Stimulated activated CD8-positive, alpha-beta memory T cell treated with anti-CD3 and anti-CD28 coated beads, Interleukin-4, amount 100 ng/mL, for 1 hour (primary cell): ENCODE measurements around the gene RNF43.

Experiments
- DNase-seq, 2 donors: peaks; one replicate each; pipeline ENCODE4 v3.0.0-alpha.2; 2020; ENCODE audit warnings: low read depth in 2 of 2, low spot score in 1 of 2

Gene RNF43

DNA sequence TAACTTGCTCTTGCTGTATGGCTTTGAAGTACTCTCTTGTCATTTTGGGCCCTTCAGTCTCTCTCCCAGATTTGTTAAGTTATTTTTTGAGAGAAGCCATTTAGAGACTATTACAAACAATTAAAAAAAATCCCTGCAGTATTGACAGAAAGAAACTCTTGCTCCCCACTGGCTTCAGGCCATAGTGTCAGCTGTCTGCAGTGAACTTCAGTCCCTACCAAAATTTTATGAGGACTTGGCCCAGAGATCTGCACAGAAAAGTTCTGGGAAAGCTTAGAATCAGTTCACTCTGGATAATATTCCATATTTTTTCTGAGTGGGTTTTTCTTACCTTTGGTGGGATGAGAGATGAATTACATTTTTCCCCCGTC is 34.5 kb downstream of the RNF43 start:
- no peak for DNase-seq

DNA sequence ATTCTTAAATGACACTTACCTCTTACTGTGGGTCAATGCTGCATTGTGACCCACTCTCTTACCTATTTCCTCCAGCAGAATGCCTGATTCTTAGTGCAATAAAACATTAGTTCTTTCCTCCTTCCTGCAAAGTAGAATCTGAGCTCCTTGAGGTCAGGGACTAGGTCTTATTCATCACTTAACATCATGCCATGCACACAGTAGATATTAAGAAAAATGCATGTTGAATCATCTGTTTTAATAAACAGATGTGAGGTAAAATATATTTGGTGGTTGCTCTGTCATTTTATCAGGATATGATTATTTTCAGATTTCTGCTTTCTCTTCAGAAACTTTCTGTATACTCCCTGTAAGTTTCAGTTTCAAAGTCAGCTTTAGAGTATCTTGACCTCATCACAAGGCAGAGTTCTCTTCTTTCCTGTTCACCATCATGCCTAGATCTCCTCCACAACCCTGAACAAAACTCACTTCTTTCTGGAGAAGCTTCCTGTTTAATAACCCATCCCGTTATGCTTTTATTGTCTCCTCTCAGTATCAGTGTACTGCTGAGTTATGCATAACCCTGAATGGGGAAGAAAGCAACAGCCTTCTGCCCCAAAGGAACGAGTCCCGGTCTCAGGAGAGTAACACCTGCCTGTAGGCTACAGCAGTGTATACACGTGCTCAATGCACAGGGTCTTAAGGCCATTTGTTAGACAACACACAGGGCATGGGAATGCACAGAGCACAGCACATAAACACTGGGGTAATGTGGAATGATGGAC is 35.0 kb downstream of the RNF43 start:
- no peak for DNase-seq

DNA sequence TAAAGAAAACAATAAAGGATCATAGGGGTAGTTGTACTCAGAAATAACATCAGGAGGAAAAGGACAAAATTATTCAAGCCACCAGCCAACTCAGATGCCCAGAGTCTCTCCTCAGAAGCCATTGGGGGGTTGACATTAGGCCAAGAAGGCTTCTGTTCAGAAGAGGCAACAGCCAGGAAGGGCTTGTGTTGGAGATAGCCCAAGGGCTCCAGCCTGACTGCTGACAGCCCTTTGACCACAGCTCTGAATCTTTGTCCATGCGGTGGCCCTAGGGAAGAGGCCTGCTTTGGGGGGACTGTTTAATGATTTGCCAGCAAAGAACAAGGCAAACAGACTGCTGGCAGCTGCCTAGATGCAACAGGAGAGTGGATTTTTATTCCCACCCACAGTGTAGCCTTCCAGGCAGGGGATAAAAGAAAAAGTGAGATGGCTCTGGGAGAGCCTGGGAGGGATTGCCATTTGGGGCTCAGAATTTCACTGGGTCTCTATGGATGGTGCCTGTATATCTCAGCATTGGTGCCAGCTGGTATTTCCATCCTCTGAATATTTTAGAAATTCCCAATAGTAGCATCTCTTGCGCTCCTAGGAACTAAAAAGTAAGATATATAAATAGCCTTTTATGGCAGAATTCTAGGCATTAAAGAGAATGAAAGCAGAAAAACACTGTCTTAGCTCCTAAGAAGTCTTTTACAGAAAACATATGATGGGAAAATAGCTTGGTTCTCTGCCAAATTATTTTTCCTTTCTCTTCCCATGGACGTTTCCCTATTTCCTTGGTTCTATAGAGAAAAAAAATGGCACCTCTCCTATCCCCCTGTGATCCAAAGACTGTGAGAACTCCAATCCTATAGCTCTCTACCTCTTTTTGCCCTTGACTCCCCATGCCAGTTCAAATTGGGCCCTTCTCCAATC is 36.0 kb downstream of the RNF43 start:
- DNase-seq, result no peak

DNA sequence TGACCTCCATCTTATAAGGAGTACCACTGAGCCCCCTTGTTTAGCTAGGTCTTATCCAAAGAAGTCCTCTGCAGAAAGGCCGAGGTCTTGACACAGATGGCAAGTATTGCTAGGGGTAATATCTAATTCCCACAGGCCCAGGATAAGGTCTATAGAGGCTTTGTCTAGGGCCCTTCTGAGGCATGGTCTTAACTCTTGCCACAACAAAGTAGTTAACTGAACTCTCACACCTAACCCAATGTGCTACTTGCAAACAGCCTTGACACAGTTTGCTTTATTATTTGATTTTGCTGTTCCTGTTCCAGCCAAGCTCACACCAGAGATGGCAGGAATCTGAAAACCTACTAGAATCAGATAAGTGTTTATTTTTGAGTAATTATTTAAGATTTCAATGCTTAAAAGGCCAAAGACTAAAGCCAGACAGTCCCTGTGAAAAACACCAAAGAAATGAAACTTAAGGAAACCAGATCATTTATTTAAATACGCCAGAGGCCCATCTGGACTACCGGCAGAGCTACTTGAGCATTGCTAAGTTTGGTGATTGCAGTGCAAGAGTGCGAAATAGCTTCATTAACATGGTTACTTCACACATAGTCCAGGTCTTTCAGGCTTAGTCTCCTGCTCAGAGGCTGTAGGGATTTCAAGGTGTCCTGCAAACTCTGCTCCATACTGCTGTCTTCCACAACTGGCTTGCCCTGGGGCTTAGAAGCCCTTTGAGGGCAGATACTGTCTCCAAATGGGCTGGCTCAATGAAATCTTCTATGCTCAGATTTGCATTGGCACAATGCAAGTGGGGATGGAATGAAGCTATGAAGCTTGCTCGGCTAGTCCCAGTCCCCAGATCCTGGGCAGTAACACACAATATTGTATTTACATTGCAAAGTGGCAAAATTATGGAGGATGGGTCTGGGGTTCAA is 36.9 kb downstream of the RNF43 start:
- DNase-seq, result no peak

DNA sequence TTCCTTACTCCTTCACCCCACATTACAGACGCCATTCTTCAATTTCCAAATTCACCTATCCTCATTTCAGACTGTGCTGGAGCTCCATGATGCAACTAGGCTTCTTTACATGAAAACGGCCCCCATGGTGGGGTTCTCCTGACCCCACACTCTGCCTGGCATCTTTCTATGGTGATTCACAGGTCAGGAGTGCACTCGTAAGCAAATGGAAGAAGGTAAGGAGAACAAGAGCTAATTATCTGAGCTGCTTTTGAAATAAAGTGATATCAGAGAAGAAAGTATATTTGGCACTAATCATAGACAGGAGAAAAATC is 37.9 kb downstream of the RNF43 start:
- no peak for DNase-seq

DNA sequence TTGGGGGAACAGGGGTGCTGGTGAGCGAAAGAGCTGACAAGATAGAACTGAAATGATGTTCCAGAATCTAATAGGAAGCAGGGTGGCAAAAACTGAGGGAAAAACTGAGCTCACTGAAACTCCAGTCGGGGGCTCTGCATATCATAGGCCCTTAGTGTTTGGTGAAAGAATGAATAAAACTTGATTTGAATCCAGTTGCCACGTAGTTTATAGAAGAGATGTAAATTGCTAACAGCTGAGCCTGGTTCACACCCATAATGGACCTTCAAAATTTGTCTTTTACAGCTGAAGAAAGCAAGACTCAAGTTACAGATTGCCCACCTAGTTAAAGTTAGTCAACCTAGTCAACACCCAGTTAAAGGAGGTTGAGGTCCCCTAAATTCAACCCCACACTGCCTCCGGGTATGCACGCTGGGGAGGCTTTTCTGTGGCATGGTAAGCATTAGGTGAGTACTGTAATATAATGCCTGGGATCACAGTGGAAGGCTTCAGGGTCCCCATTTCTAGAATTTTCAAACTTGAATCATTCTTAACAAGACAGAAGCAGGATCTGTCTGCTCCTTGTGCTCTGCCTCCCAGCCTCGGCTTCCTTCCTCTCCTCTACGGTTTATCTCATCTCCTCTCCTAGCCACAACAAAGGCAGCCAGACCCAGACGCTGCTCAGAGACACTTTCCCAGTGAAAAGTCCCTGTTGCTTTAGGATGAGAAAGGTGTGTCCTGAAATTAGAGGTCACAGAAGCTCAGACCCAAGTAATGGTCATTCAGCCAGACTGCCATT is 38.4 kb downstream of the RNF43 start:
- DNase-seq, result no peak

DNA sequence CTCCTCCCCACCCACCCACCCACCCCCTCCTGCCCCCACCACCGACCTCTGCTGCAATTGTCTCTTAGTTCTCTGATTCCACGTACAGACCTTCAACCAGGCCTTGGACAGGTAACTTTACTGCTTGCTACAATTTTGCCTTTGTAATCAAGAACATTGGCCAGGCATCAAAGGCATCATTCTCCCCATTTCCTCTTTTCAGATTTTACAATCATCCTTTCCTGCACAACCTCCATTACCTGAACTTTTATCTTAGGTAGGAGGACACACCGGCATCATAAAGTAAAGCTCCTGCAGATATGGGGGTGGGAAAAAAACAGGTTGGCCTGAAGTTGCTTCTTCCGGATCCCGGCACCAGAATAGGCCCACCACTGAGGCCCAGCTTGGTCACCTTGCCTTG is 39.7 kb downstream of the RNF43 start:
- no peak for DNase-seq

DNA sequence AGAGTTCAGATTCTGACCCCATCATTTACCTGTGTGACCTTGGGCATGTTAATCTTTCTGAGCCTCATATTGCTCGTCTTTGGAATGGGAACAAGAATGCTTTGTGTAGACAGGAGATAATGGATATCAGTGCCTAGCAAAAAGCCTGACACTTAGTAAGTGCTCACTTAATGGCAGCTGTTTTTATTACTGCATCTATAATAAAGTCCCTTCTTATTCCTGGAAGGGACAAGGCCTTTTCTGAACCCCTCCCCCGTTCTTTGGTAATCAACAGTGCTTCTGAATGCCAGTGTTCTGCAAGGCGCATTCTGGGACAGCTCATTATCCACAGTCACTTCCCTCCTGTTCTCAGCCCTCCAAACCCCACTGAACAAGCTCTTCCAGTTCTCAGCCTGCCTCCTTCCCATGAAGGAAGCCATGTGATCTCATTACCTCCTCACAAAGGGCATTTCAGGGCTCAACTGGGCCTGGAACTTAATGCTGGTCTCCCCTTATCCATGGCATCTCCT is 40.2 kb downstream of the RNF43 start:
- DNase-seq, result no peak

DNA sequence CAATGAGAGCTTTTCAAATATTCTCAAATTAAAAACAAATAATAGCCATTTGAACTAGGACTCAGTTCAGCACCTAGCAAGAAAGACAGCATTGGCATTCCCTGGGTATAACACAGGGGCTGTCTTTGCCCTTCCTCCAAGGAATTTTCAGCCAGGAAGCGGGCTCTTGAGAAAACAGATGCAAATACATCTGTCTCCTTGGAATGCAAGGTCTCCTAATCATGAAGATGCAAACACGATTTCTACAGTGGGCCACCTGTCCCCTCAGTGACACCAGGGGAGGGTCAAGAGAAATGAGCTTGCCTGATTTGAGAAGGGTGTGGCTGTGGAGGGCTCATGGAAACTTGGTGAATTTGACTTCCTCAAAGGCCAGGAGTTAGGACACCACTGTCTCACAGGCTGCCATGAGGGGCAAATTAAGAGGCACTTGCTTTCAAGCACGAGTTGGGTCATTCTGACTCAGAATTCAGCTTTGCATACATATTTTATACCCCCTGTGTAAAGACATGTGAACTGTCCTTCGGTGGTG is 40.8 kb downstream of the RNF43 start:
- DNase-seq, result no peak

DNA sequence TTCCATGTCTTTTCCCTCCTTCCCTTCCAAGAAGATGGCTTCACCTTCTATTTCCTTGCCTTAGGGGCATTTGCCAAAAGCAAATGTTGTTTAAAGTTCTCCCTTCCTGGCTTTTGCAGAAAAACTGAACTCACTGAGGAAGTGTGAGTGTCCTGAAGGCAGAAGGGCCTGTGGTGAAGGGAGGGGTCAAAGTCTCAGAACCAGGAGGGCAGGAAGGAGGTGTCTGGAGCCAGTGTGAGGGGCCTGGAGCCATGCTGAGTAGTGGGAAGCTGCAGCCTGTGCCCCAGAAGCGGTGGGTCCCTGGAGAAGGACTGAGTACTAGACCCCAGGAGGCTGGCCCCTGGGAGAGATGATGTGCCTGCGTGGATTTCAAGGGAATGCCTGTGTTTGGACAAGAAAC is 41.5 kb downstream of the RNF43 start:
- no peak for DNase-seq

DNA sequence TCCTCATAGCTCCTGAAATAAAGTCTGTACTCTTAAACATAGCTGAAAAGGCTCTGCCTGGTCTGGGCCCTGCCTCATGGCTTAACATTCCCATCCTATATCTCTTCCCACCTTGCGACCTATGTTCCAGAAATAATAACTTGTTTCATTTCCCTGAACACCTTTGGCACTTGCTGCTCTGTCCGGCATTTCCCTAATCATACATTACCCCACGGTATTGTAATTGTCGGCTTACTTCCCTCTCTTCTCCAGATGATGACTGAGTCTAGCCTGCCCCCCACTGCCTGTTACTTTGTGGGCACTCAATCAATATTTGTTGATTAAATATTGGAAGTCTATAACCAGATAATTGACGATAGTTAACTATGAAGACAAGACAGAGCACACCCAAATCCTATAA is 42.1 kb downstream of the RNF43 start:
- DNase-seq, result no peak

DNA sequence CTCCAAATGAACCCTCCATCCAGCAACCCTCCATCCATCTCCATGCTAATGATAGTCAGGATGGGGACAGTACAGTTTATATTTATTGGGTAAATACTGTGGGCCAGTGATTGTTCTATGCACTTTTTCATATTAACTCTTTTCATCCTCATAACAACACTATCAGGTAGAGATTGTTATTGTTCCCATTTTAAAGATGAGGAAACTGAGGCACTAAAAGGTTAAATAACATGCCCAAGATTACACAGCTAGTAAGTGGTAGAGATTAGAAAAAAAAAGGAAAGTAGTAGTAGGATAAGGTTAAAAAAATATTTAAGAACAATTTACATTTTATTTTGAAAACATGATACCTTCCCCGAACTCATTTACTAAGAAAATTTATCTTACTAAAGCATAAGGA is 43.4 kb downstream of the RNF43 start:
- DNase-seq, result no peak

DNA sequence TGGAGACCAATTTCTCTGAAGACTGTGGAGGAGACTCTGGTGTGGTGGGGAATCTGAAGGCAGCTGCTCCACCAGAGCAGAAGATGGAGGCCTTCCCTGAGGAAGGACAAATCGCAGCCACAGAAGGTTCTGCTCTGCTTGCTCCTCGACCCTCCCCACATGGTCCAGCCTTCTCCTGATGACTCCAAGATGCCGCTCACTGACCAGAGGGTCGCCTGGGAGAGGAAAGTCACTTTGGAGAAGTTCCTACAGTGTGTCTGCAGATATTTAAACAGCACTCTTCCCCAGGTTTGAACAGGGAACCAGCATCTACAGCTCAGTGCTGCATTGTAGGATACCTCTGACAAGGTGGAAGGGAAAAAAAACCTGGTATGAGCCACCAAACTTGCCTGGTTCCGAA is 44.3 kb downstream of the RNF43 start:
- no peak for DNase-seq

DNA sequence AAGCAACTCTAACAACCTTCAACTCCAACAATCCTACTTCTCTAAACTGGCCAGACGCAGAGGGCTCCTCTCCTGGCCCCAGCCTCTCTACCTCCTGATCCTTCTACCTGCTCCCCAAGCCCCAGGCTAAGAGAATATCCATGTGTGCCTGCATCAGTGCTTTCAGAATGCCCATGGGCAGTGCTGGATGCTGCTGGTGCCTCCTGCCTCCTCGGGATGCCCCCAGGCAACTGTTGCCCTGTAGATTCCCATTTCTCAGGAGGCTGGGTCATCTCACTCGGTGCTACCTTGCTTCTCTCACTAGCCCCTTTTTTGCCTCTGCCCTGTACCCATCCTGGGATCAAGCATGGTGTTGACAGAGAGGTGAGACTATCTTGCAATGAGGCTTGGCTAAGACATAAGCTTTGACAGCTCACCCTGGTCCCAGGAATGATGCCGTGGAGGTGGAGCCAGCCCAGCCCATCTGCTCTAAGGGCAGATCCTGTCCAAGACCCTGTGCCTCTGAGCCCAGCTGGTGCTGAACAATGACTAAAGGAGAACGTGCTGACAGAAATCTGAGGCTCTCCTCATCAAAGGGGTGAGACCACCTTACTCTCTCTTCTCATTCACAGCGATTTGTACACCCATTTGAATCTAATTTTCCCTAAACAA is 45.9 kb downstream of the RNF43 start:
- DNase-seq, result no peak

DNA sequence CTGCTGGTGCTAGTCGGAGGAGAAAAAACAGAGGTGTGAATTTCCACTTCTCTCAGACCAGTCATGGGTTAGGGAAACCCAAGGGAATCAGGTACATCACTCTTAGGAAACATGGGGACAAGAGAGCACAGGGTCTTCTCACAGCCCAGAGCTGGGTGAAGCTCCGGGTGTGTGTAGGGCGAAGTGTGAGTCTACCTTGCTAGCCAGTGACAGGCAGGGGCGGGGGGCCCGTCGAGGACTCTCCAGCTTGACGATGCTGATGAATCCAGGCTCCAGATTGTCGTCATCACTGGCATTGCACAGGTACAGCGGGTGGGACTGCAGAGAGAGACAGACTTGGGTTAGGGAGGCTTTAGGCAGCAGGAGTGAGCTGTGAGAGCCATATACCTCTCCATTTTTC is 46.6 kb downstream of the RNF43 start:
- DNase-seq, result no peak

DNA sequence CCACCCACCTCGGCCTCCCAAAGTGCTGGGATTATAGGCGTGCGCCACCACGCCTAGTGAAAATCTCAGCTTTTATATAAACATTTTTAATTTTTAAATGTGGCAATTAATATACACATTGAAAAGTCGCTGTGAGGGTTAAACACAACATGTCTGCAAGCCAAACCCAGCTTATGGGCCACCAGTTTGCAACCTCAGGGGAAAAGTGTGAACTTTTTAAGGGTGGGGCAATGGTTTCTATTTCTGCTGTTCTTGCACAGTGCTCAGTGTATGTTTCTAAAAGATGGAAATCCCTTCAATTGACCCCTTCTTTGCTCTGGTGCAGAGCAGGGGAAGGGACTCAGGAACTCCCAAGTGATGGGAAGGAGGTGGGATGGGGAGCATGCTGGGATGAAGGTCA is 47.0 kb downstream of the RNF43 start:
- DNase-seq, result no peak

DNA sequence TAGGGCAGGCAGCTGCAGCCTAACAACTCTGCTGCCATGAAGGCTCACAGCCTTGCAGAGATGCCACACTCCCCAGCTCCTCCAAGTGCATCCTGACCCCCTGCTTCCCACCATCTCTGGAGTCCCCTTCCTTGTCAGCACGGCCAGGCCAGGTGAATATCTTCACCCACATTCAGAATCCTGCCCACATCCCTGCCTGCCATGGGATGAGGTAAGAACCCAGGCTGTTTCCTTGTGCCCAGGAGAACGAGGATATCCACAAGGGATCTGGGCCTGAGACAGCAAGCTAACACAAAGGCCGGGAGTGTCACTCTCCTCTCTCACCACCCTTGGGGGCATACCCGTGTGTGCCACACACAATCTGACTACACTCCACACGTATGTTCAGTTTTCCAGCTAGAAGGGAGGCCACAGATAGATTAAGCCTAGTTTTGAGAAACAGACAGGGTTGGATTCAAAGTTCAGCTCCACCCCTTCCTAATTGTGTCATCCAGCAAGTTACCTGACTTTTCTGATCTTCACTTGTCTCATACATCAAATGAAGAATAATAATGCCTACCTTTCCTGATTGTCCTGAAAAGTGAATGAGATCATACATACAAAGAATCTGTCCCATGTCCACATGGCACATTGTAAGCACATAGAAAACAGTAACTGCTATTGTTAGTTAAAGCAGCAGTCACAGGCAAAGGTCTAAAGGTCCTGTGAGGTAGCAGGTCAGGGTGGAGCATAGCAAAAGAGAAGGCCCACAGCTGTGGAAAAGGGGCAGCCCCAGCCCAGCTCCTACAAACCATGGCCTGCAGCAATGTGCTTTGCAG is 47.9 kb downstream of the RNF43 start:
- DNase-seq, result no peak

DNA sequence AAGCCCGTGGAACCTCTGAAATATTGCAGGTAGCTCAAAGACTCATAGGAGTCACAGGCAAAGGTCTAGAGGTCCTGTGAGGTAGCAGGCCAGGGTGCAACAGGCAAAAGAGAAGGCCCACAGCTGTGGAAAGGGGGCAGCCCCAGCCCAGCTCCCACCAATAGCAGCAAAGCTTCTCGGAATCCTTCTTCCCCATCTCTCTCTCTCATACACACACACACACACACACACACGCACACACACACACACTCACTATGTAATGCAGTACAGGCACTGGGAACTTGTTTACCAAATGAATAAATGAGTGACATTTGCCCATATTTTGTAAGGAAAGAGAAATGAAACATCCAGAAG is 48.5 kb downstream of the RNF43 start:
- no peak for DNase-seq
